H7 (cell line): ENCODE data around the gene TRIM9. TPM values are rescaled to one million over a fixed set of nuclear protein-coding genes. Genes with fewer than 3 reads are reported as not detected.

ENCODE experiments used
- DNase-seq: peaks from one replicate; pipeline ENCODE4 v3.0.0; 2012
- H3K27me3 ChIP-seq: 2 replicates; pipeline ENCODE4 v1.6.0; 2011; ENCODE audit warnings: mild to moderate bottlenecking, low read length; ENCODE audit not compliant: control insufficient read depth, insufficient read depth
- H3K36me3 ChIP-seq: replicated peaks from 2 replicates; pipeline ENCODE4 v1.5.1; 2011; ENCODE audit warnings: low read length; ENCODE audit not compliant: control insufficient read depth, insufficient read depth
- H3K4me3 ChIP-seq: 2 replicates; pipeline ENCODE4 v1.5.1; 2011; ENCODE audit warnings: low read depth, mild to moderate bottlenecking, control low read depth, low read length, moderate library complexity; ENCODE audit not compliant: insufficient read depth
- total RNA-seq: library from RNA; depleted of rRNA; stranded (reverse); fragments of >200 nt; shearing (Covaris generic); gene quantifications from 2 replicates; pipeline ENCODE4 v1.2.3, GENCODE V29; 2014; rRNA removed

The TRIM9 gene
- 0.70 and 0.73 TPM in 2 replicates for total RNA-seq

GRCh38 chr14:51094901-51095853 is at the start of gene TRIM9:
Gene TRIM9 (minus strand): TSS chr14:51095105. CDS start chr14:51094939, 166 bp downstream.
- Histone ChIP-seq H3K27me3 (peaks cover 47% of the 10 kb centered on the region), H3K4me3 (peak within 1 kb of the TSS; percentile 57), H3K36me3 (no peaks in the 10 kb centered on the region)
- DNase-seq, result peak; percentile 98

DNA sequence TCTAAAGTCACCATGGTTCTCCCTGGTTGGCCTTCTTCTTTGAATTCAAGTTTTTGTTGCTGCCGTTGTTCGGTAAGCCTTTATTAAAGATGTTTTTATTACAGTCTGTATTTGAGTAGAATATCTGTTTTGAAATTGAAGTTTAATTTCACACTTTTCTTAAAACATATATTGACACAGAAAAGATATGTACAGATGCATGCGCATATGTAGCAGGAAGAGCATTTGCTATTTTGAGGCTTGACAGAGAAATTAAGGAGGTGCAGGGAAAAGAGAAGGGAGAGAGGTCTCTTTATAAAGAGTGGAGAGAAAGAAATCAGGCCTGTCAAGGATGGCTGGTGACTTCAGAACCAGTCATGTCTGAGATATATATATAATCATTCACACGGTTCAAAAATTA is 46.0 kb upstream of the TRIM9 start:
- DNase-seq, result no peak
- Histone ChIP-seq H3K36me3 (no peaks in the 10 kb centered on the region), H3K4me3 (no peak overlapping the region), H3K27me3 (no peaks in the 10 kb centered on the region)

- no peak for DNase-seq
- H3K36me3 ChIP-seq, result no peaks in the 10 kb centered on the region
- H3K4me3 ChIP-seq, result no peak overlapping the region
- H3K27me3 ChIP-seq, result no peaks in the 10 kb centered on the region
Measured at GRCh38 chr14:51140338-51140737, 45.4 kb upstream of the TRIM9 start.

- Histone ChIP-seq H3K4me3 (no peak overlapping the region), H3K36me3 (no peaks in the 10 kb centered on the region), H3K27me3 (no peaks in the 10 kb centered on the region)
- no peak for DNase-seq
Measured at GRCh38 chr14:51139121-51139681, 44.3 kb upstream of the TRIM9 start.

DNA sequence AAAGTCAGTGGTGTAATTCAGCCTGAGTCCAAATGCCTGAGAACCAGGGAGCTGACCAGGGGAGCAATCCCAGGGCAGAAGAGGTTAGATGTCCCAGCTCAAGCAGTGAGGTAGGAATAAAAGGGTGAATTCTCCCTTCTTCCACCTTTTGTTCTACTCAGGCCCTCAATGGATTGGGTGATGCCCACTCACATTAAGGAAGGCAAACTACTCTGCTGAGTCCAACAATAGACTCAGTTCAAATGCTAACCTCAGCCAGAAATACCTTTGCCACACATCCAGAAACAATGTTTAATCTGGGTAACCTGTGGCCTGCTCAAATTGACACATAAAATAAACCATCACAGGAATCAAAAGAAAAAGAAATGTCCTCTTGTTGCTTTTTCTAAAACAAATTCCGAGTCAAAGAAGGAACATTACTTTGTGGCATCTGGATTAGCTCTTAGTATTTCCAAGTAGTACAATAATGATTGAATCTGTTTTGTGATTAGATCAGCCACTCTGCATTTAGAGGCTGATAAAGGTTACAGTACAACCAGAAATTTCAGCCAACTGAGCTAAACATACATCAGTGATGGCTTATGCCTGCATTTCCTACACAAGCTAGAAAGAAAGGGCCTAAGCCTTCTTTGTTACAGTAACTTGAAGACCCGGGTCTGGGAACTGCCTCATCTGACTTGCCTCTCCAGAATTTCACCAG is 43.6 kb upstream of the TRIM9 start:
- no peak for DNase-seq
- Histone ChIP-seq H3K4me3 (no peak overlapping the region), H3K27me3 (no peaks in the 10 kb centered on the region), H3K36me3 (no peaks in the 10 kb centered on the region)

DNA sequence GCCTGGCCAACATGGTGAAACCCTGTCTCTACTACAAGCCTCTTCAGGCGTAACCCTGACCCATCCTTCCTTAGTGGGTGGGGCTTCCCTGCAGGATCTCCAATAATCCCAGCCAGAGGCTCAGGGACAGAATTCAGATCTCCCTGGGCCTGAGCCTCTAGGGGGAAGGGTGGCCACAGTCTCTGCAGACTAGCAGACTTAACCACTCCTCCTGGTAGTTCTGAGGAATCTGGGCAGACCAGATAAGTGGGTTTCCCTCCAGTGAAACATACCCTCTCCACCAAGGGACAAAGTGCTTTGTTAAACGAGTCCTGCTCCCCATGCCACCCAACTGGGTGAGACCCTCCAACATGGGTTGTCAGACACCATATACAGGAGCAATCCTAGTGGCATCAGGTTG is 36.6 kb upstream of the TRIM9 start:
- no peak for DNase-seq
- Histone ChIP-seq H3K4me3 (no peak overlapping the region), H3K36me3 (no peaks in the 10 kb centered on the region), H3K27me3 (no peaks in the 10 kb centered on the region)

DNA sequence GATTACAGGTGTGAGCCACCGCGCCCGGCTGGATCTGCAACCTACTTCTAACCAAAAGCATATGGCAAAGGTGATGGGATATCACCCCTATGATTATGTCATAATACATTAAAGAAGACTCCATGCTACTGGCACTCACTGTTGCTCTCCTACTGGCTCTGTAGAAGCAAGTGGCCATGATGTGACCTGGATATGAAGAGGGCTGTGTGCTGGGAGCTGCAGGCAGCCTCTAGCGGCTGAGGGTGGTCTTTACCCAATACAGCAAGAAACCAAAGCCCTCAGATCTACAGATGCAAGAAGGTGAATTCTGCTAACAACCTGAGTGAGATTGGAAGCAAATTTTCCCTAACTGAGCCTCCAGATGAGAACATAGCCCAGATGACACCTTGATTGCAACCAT is 34.2 kb upstream of the TRIM9 start:
- Histone ChIP-seq H3K4me3 (no peak overlapping the region), H3K36me3 (no peaks in the 10 kb centered on the region), H3K27me3 (no peaks in the 10 kb centered on the region)
- DNase-seq, result peak; percentile 45

GRCh38 chr14:51124029-51124428 is 29.1 kb upstream of the TRIM9 start:
- H3K4me3 ChIP-seq, result no peak overlapping the region
- H3K27me3 ChIP-seq, result no peaks in the 10 kb centered on the region
- DNase-seq, result no peak
- H3K36me3 ChIP-seq, result no peaks in the 10 kb centered on the region

GRCh38 chr14:51121096-51121495 is 26.2 kb upstream of the TRIM9 start:
- DNase-seq, result no peak
- no peaks in the 10 kb centered on the region for H3K27me3 ChIP-seq

DNA sequence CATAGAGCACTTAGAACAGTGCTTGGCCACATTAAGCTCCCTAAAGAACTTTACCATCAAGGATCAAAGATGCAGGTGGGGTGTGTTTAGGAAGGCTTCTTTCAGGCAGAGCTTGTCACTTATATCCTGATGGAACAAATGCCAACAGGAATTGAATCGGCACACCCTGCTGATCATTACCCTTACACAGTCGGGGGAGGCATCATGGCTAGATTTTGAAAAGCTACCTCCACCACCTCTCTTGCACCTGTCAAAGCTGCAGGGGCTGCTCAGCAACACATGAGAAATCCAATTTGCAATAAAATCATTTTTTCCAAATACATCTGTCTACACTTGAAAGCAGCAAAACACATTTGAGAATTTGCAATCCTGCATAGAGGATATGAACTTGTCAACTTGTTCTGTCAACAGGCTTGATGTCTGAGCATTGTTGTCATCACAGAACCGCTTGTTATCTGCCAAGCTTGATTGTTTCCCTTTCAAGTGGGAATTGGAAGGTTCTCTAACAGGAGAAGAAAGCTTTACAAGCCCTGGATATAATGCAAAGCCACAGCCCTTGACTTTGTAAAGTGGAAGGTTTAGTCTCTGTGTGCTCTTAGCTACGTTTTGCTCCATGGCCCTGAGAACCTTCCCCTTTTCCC is 24.6 kb upstream of the TRIM9 start:
- H3K4me3 ChIP-seq, result no peak overlapping the region
- no peaks in the 10 kb centered on the region for H3K27me3 ChIP-seq
- H3K36me3 ChIP-seq, result no peaks in the 10 kb centered on the region
- no peak for DNase-seq

More at GRCh38 chr14:51121096-51121495, 26.2 kb upstream of the TRIM9 start:
- Histone ChIP-seq H3K4me3 (no peak overlapping the region), H3K36me3 (no peaks in the 10 kb centered on the region)

GRCh38 chr14:51118993-51119392 is 24.1 kb upstream of the TRIM9 start:
- DNase-seq, result no peak
- no peaks in the 10 kb centered on the region for H3K36me3 ChIP-seq
- no peak overlapping the region for H3K4me3 ChIP-seq
- H3K27me3 ChIP-seq, result no peaks in the 10 kb centered on the region

DNA sequence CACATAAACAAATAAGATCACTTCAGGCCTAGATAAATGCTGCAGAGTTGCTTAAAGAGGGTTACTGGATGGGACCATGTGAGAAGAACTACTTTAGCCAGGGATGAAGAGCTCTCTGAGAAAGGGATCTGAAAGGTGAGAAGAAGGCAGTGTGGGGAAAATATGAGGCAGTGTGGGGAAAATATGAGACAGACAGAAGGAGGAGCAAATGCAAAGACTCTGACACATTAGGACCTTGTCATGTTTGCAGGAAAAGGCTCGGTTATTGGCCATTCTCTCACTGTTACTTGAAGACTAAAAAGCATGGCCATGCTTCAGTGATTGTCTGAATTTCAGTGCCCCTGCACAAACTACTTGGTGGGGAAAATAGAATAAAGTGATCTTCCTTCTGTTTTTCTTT is 22.7 kb upstream of the TRIM9 start:
- no peaks in the 10 kb centered on the region for H3K36me3 ChIP-seq
- no peak for DNase-seq
- no peak overlapping the region for H3K4me3 ChIP-seq
- no peaks in the 10 kb centered on the region for H3K27me3 ChIP-seq

DNA sequence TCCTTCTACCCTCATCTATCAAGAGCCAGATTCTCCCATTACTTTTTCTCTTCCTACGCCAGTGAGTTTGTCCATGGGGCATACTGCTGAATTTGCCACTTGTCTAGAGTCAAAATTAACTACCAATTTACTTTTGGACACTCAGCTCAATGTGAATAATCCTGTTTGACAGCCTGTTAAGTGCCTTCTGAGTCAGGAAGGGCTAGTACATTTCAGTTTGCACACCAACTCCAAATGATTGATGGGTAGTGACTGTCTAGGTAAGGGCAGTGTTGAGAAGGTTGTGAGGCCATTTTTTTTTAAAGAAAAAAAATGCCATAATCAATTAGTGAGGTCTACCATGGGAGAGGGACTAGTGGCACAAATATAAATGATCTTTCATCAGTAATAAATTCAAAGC is 21.8 kb upstream of the TRIM9 start:
- Histone ChIP-seq H3K36me3 (no peaks in the 10 kb centered on the region), H3K27me3 (no peaks in the 10 kb centered on the region), H3K4me3 (no peak overlapping the region)
- DNase-seq, result no peak

DNA sequence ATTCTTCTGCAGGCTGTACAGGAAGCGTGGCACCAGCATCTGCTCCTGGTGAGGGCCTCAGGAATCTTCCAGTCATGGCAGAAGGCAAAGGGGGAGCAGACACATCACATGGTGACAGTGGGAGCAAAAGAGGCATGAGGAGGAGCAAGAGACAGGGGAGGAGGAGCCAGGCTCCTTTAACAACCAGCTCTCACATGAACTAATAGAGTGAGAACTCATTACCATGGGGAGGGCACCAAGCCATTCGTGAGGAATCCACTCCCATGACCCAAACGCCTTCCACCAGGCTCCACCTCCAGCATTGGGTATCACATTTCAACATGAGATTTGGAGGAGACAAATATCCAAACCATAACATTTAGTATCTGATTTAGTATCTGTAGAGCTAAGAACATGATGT is 14.7 kb upstream of the TRIM9 start:
- Histone ChIP-seq H3K36me3 (no peaks in the 10 kb centered on the region), H3K27me3 (no peaks in the 10 kb centered on the region), H3K4me3 (no peak overlapping the region)
- no peak for DNase-seq
